A549 (cell line): ENCODE data around the gene NRXN2. TPM values are rescaled to one million over a fixed set of nuclear protein-coding genes. Genes with fewer than 3 reads are reported as not detected.

Experiments used
- ATAC-seq, 2 experiments: fragments of 200-7000 bp in 1 of 2; fragments of >200 bp in 1 of 2; cut with Nextera tagmentation in 1 of 2; cut with Tn5 transposase in 1 of 2; 3 replicates each; pipeline versions ENCODE4 v1.8.0 to v1.9.1; 2018 to 2020; ENCODE audit warnings: mild to moderate bottlenecking in 1 of 2, moderate library complexity in 1 of 2
- CTCF ChIA-PET: fragments of 300-600 bp; sonication (Branson Sonifier 250); formaldehyde crosslinking; extraction: SDS; loops from one replicate; lab custom pipeline; 2021; ENCODE audit warnings: antibody characterized with exemption, inconsistent platforms; lab: Yijun Ruan, JAX
- POLR2A ChIA-PET: fragments of 350-600 bp; formaldehyde crosslinking; extraction: SDS; loops from one replicate; lab custom pipeline; 2021; ENCODE audit warnings: antibody characterized with exemption, inconsistent platforms; lab: Yijun Ruan, JAX
- DNase-seq, 2 experiments: peaks; one replicate each; pipeline versions ENCODE4 v3.0.0 to v3.0.0-alpha.2; 2011 to 2016; ENCODE audit warnings: low read depth in 1 of 2, low spot score in 1 of 2
- FAIRE-seq: peaks from 2 replicates; lab custom pipeline; 2011; peaks lifted over from hg19 to GRCh38; lab: Jason Lieb, UNC
- H3K27ac ChIP-seq, 2 experiments: fragments of >200 bp; sonication (Bioruptor Twin); formaldehyde crosslinking; 3 replicates each; pipeline ENCODE4 v1.5.1; 2016 to 2017
- H3K4me1 ChIP-seq: fragments of >200 bp; sonication (Bioruptor Twin); formaldehyde crosslinking; 3 replicates; pipeline ENCODE4 v1.6.1; 2016
- H3K4me2 ChIP-seq: fragments of >200 bp; sonication (Bioruptor Twin); formaldehyde crosslinking; 3 replicates; pipeline ENCODE4 v1.6.1; 2016
- H3K4me3 ChIP-seq: fragments of >200 bp; sonication (Bioruptor Twin); formaldehyde crosslinking; 3 replicates; pipeline ENCODE4 v1.5.1; 2016
- H3K9me3 ChIP-seq: fragments of >200 bp; sonication (Bioruptor Twin); formaldehyde crosslinking; 3 replicates; pipeline ENCODE4 v1.6.1; 2016
- CBX2 ChIP-seq: fragments of 200-600 bp; sonication (generic); IDR thresholded peaks from 2 replicates; pipeline ENCODE4 v1.6.1; 2016; ENCODE audit warnings: low read depth, mild to moderate bottlenecking, borderline replicate concordance
- CBX8 ChIP-seq: fragments of 200-600 bp; sonication (generic); IDR thresholded peaks from 2 replicates; pipeline ENCODE4 v1.6.1; 2016
- FOSB ChIP-seq: fragments of 250-450 bp; sonication (Bioruptor Pico); IDR thresholded peaks from 2 replicates; pipeline ENCODE4 v1.5.0; 2020; ENCODE audit warnings: mild to moderate bottlenecking, moderate library complexity
- GATA3 ChIP-seq: IDR thresholded peaks from 2 replicates; pipeline ENCODE4 v1.6.1; 2012; ENCODE audit warnings: borderline replicate concordance
- HOXA7 ChIP-seq: fragments of 250-450 bp; sonication (Bioruptor Pico); IDR thresholded peaks from 2 replicates; pipeline ENCODE4 v1.5.0; 2020; ENCODE audit warnings: mild to moderate bottlenecking, moderate library complexity
- HOXB13 ChIP-seq: fragments of 250-450 bp; sonication (Bioruptor Pico); IDR thresholded peaks from 2 replicates; pipeline ENCODE4 v1.5.0; 2020; ENCODE audit warnings: low read depth, mild to moderate bottlenecking, moderate library complexity
- JUN ChIP-seq, 2 experiments: fragments of >200 bp; sonication (Bioruptor Twin); formaldehyde crosslinking; IDR thresholded peaks; 2 replicates in 1 of 2; 3 replicates in 1 of 2; pipeline ENCODE4 v1.6.1; 2016 to 2017
- KDM1A ChIP-seq: fragments of 200-600 bp; sonication (generic); IDR thresholded peaks from 2 replicates; pipeline ENCODE4 v1.6.1; 2016; ENCODE audit warnings: low read depth, mild to moderate bottlenecking
- KDM5A ChIP-seq: fragments of 200-600 bp; sonication (generic); IDR thresholded peaks from 2 replicates; pipeline ENCODE4 v1.6.1; 2016; ENCODE audit warnings: antibody characterized with exemption, mild to moderate bottlenecking
- MYC ChIP-seq: IDR thresholded peaks from 2 replicates; pipeline ENCODE4 v1.6.1; 2012; ENCODE audit warnings: mild to moderate bottlenecking, inconsistent platforms, low read length, improper control_type of control experiment, borderline replicate concordance
- NR3C1 ChIP-seq: fragments of >200 bp; sonication (Bioruptor Twin); formaldehyde crosslinking; IDR thresholded peaks from 3 replicates; pipeline ENCODE4 v1.6.1; 2017
- PHF8 ChIP-seq: fragments of 200-600 bp; sonication (generic); IDR thresholded peaks from 2 replicates; pipeline ENCODE4 v1.6.1; 2016; ENCODE audit warnings: low read depth, mild to moderate bottlenecking, antibody characterized with exemption, moderate library complexity, borderline replicate concordance
- POLR2A ChIP-seq: IDR thresholded peaks from 2 replicates; pipeline ENCODE4 v1.6.1; 2012; ENCODE audit warnings: mild to moderate bottlenecking, low read length
- POLR2AphosphoS2 ChIP-seq: conservative IDR thresholded peaks from 2 replicates; pipeline ENCODE4 v1.6.1; 2012; ENCODE audit warnings: low read length, improper control_type of control experiment, inconsistent platforms
- RNF2 ChIP-seq: fragments of 200-600 bp; sonication (generic); IDR thresholded peaks from 2 replicates; pipeline ENCODE4 v1.6.1; 2016; ENCODE audit warnings: low read depth, mild to moderate bottlenecking, antibody characterized with exemption, moderate library complexity, borderline replicate concordance
- SMC3 ChIP-seq: fragments of >200 bp; sonication (Bioruptor Twin); formaldehyde crosslinking; IDR thresholded peaks from 3 replicates; pipeline ENCODE4 v1.6.1; 2018; ENCODE audit warnings: inconsistent platforms
- TP53 ChIP-seq: fragments of 250-450 bp; sonication (Bioruptor Pico); IDR thresholded peaks from 2 replicates; pipeline ENCODE4 v1.5.0; 2021; ENCODE audit warnings: mild to moderate bottlenecking, moderate library complexity
- ZC3H11A ChIP-seq: fragments of 450-650 bp; IDR thresholded peaks from 2 replicates; pipeline ENCODE4 v1.6.1; 2014; ENCODE audit warnings: antibody characterized with exemption, mild to moderate bottlenecking
- ZNF302 ChIP-seq: fragments of 250-450 bp; sonication (Bioruptor Pico); IDR thresholded peaks from 2 replicates; pipeline ENCODE4 v1.9.0; 2021; ENCODE audit warnings: inconsistent platforms, mild to moderate bottlenecking, moderate library complexity
- WGBS: methylation state at CpG from one replicate; pipeline ENCODE4 v1.1.6; 2017; ENCODE audit errors: missing lambda C conversion rate; 5-methylcytosine and 5-hydroxymethylcytosine counted together
- polyA plus RNA-seq, 4 experiments: library from polyadenylated mRNA; depleted of rRNA in 3 of 4; stranded (reverse); fragments of >200 nt; fragmentation: RNase III in 1 of 4; extraction: RNeasy Plus Mini Kit Qiagen cat#74134 plus additional on column Dnase treatment in 1 of 4; gene quantifications; 2 replicates in 3 of 4; 3 replicates in 1 of 4; pipeline ENCODE4 v1.2.3, GENCODE V29; 2011 to 2017
- TF ChIP-seq, protein P1 (sequence below): fragments of >200 bp; sonication (Bioruptor Twin); formaldehyde crosslinking; IDR thresholded peaks from 3 replicates; pipeline ENCODE4 v1.5.1; 2016
- TF ChIP-seq, protein P2 (sequence below): fragments of 150-350 bp; IDR thresholded peaks from 2 replicates; pipeline ENCODE4 v1.6.1; 2014; ENCODE audit warnings: low read depth, mild to moderate bottlenecking, low read length
- TF ChIP-seq, protein P3 (sequence below): fragments of 250-450 bp; sonication (Bioruptor Pico); IDR thresholded peaks from 2 replicates; pipeline ENCODE4 v1.5.0; 2020; ENCODE audit warnings: low read depth, mild to moderate bottlenecking, moderate library complexity
- TF ChIP-seq, protein P4 (sequence below): fragments of 200-600 bp; sonication (generic); IDR thresholded peaks from 2 replicates; pipeline ENCODE4 v1.6.1; 2016; ENCODE audit warnings: antibody characterized with exemption, mild to moderate bottlenecking, moderate library complexity
- TF ChIP-seq, protein P5 (sequence below): IDR thresholded peaks from 2 replicates; pipeline ENCODE4 v1.6.1; 2012; ENCODE audit warnings: low read depth, borderline replicate concordance

Gene NRXN2
- polyA plus RNA-seq, 2 of the 4 experiments (the other 2 are of a cell fraction), result 0.04 TPM; not detected in 1

DNA sequence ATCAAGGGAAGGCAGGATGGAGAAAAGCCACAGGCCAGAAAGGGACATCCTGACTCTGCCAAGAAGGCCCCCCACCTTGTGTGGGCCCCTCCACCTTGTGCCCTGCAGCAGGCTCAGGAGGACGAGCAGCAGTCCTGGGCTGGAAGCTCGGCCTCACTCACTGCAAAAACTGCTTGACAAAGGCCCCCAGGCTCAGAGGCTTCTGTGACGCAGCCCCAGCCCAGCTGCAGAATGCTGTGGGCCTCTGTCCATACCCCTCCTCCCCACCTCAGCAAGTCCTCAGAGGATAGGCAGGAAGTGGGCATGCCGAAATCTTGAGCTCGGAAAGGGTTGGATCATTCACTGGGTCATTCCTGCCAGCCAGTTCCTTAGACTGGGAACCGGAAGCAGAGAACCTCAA, 61.9 kb downstream of the NRXN2 start:
- ATAC-seq (no peak), FAIRE-seq (no peak), DNase-seq (no peak)
- ChIA-PET POLR2A (no interaction called here), CTCF (interaction anchor here (0.9 to 19.0 kb wide), 3 partner anchors 10 to 212 kb away, joined by 3 to 175 read pairs (median 23); no protein-coding TSS in a partner anchor)
- Histone ChIP-seq H3K27ac (0 out of 6 replicates have a peak overlapping the region, but pooled peaks of 1 of the 2 experiments have one; percentile 12), H3K9me3 (no peaks in the 10 kb centered on the region), H3K4me3 (no peak overlapping the region), H3K4me1 (peaks cover 23% of the 10 kb centered on the region), H3K4me2 (no peak overlapping the region)
- TF ChIP-seq JUN (IDR thresholded peaks at IDR 0.05) (no peak), MYC (no peak), PHF8 (no peak), HOXB13 (CRISPR knock-in tag) (no peak)
- 84% methylated on average over 5 of the region's 6 CpGs for WGBS

DNA sequence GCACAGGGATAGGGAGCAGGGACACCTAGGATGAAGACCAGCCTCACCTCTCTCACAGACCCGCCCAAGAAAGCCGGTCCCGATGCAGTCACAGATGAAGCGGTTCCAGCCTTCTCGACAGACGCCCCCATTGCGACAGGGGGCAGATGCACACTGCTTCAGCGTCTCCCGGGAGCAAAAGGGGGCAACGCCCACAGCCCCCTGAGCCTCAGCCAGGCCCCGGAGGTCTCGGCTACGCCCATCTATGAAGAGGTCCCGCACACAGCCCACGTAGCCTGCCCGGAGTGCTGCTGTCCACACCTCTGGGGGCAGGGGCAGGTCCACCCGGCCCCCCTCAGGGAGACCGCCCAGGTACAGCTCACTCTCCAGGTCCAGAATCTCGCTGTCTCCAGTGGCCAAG, 62.3 kb downstream of the NRXN2 start:
- no peak overlapping the region for H3K4me3 ChIP-seq
- ATAC-seq (no peak), DNase-seq (no peak), FAIRE-seq (no peak)
- POLR2A ChIA-PET, result no interaction called here
- H3K9me3 ChIP-seq, result no peaks in the 10 kb centered on the region
- H3K4me2 ChIP-seq, result no peak overlapping the region
- WGBS, result 92% methylated on average over 10 of the region's 19 CpGs
- peaks cover 27% of the 10 kb centered on the region for H3K4me1 ChIP-seq
- CTCF ChIA-PET, result interaction anchor here (0.9 to 19.0 kb wide), 9 partner anchors 9 to 211 kb away, joined by 3 to 175 read pairs (median 8); no protein-coding TSS in a partner anchor
- TF ChIP-seq FOSB (CRISPR knock-in tag) (no peak), TP53 (no peak), ZNF302 (CRISPR knock-in tag) (no peak), GATA3 (no peak), HOXA7 (CRISPR knock-in tag) (no peak), RNF2 (no peak), KDM5A (no peak), JUN (IDR thresholded peaks at IDR 0.05) (no peak)
- TF ChIP-seq, protein P1, sequence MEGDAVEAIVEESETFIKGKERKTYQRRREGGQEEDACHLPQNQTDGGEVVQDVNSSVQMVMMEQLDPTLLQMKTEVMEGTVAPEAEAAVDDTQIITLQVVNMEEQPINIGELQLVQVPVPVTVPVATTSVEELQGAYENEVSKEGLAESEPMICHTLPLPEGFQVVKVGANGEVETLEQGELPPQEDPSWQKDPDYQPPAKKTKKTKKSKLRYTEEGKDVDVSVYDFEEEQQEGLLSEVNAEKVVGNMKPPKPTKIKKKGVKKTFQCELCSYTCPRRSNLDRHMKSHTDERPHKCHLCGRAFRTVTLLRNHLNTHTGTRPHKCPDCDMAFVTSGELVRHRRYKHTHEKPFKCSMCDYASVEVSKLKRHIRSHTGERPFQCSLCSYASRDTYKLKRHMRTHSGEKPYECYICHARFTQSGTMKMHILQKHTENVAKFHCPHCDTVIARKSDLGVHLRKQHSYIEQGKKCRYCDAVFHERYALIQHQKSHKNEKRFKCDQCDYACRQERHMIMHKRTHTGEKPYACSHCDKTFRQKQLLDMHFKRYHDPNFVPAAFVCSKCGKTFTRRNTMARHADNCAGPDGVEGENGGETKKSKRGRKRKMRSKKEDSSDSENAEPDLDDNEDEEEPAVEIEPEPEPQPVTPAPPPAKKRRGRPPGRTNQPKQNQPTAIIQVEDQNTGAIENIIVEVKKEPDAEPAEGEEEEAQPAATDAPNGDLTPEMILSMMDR, result no peak
- TF ChIP-seq, protein P2, sequence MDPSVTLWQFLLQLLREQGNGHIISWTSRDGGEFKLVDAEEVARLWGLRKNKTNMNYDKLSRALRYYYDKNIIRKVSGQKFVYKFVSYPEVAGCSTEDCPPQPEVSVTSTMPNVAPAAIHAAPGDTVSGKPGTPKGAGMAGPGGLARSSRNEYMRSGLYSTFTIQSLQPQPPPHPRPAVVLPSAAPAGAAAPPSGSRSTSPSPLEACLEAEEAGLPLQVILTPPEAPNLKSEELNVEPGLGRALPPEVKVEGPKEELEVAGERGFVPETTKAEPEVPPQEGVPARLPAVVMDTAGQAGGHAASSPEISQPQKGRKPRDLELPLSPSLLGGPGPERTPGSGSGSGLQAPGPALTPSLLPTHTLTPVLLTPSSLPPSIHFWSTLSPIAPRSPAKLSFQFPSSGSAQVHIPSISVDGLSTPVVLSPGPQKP, result no peak
- peak overlapping the region in 1 of 2 experiments; percentile 67; a peak in 2 of 6 replicates for H3K27ac ChIP-seq

DNA sequence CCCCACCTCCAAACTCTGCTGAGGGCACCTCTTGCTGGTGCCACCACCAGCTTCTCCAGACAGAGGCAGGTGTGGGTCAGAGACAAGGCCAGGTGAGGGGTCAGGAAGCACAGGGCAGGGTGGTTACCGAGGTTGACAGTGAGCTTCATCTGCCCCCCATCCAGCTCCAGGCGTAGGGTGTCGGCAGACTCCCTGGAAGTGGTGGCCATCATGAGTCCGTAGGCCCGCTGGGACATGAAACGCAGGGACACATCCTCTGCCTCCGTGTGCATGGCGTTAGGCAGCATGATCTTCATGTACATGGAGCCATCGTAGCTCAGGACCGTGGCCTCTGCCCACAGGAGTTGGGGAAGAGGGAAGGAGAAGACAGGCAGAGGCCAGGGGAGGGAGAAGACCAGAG, 62.8 kb downstream of the NRXN2 start:
- no peak for ATAC-seq
- FAIRE-seq, result no peak
- Histone ChIP-seq H3K9me3 (no peaks in the 10 kb centered on the region), H3K4me2 (peak overlapping the region; percentile 54; the same call in 1 of the 3 replicates), H3K4me1 (peaks cover 27% of the 10 kb centered on the region), H3K4me3 (no peak overlapping the region), H3K27ac (peak overlapping the region; percentile 16 to 67; a peak in 4 of 6 replicates)
- DNase-seq, result no peak
- WGBS, result 96% methylated on average over 9 of the region's 10 CpGs
- ChIA-PET POLR2A (no interaction called here), CTCF (interaction anchor here (0.6 to 19.0 kb wide), 12 partner anchors 9 to 211 kb away, joined by 3 to 175 read pairs (median 4); no protein-coding TSS in a partner anchor)
- TF ChIP-seq SMC3 (no peak), CBX2 (no peak), POLR2AphosphoS2 (no peak), CBX8 (no peak), ZC3H11A (no peak), POLR2A (no peak), HOXB13 (CRISPR knock-in tag) (no peak), KDM1A (no peak), NR3C1 (no peak)
- TF ChIP-seq, protein P1, result no peak
- TF ChIP-seq, protein P3, sequence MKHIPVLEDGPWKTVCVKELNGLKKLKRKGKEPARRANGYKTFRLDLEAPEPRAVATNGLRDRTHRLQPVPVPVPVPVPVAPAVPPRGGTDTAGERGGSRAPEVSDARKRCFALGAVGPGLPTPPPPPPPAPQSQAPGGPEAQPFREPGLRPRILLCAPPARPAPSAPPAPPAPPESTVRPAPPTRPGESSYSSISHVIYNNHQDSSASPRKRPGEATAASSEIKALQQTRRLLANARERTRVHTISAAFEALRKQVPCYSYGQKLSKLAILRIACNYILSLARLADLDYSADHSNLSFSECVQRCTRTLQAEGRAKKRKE (CRISPR knock-in tag), result no peak
- TF ChIP-seq, protein P4, sequence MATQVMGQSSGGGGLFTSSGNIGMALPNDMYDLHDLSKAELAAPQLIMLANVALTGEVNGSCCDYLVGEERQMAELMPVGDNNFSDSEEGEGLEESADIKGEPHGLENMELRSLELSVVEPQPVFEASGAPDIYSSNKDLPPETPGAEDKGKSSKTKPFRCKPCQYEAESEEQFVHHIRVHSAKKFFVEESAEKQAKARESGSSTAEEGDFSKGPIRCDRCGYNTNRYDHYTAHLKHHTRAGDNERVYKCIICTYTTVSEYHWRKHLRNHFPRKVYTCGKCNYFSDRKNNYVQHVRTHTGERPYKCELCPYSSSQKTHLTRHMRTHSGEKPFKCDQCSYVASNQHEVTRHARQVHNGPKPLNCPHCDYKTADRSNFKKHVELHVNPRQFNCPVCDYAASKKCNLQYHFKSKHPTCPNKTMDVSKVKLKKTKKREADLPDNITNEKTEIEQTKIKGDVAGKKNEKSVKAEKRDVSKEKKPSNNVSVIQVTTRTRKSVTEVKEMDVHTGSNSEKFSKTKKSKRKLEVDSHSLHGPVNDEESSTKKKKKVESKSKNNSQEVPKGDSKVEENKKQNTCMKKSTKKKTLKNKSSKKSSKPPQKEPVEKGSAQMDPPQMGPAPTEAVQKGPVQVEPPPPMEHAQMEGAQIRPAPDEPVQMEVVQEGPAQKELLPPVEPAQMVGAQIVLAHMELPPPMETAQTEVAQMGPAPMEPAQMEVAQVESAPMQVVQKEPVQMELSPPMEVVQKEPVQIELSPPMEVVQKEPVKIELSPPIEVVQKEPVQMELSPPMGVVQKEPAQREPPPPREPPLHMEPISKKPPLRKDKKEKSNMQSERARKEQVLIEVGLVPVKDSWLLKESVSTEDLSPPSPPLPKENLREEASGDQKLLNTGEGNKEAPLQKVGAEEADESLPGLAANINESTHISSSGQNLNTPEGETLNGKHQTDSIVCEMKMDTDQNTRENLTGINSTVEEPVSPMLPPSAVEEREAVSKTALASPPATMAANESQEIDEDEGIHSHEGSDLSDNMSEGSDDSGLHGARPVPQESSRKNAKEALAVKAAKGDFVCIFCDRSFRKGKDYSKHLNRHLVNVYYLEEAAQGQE, result no peak
- TF ChIP-seq, protein P5, sequence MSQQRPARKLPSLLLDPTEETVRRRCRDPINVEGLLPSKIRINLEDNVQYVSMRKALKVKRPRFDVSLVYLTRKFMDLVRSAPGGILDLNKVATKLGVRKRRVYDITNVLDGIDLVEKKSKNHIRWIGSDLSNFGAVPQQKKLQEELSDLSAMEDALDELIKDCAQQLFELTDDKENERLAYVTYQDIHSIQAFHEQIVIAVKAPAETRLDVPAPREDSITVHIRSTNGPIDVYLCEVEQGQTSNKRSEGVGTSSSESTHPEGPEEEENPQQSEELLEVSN, result no peak
